Parathyroid adenoma (tissue), 2 donors: ENCODE data around the gene DENND1C.

ENCODE experiments used
- H2AFZ ChIP-seq: fragments of 300-600 bp; sonication (generic); one replicate; pipeline ENCODE4 v1.7.0; 2017; ENCODE audit warnings: antibody characterized with exemption, mild to moderate bottlenecking
- H3K27ac ChIP-seq: fragments of 300-600 bp; sonication (generic); one replicate; pipeline ENCODE4 v1.7.0; 2017
- H3K27me3 ChIP-seq: fragments of 300-600 bp; sonication (generic); one replicate; pipeline ENCODE4 v1.7.0; 2017; ENCODE audit warnings: low read length; ENCODE audit not compliant: control insufficient read depth, insufficient read depth
- H3K36me3 ChIP-seq: fragments of 300-600 bp; sonication (generic); one replicate; pipeline ENCODE4 v1.7.0; 2017; ENCODE audit warnings: low read length; ENCODE audit not compliant: control insufficient read depth, insufficient read depth
- H3K4me1 ChIP-seq: fragments of 300-600 bp; sonication (generic); one replicate; pipeline ENCODE4 v1.7.0; 2017; ENCODE audit warnings: control low read depth
- H3K4me2 ChIP-seq: fragments of 300-600 bp; sonication (generic); one replicate; pipeline ENCODE4 v1.7.0; 2017; ENCODE audit warnings: low read length
- H3K4me3 ChIP-seq: fragments of 300-600 bp; sonication (generic); one replicate; pipeline ENCODE4 v1.7.0; 2017; ENCODE audit warnings: low read depth, low read length
- H3K79me2 ChIP-seq: fragments of 300-600 bp; sonication (generic); one replicate; pipeline ENCODE4 v1.7.0; 2017; ENCODE audit warnings: control low read depth
- H3K9ac ChIP-seq: fragments of 300-600 bp; sonication (generic); one replicate; pipeline ENCODE4 v1.7.0; 2017; ENCODE audit warnings: mild to moderate bottlenecking
- H3K9me3 ChIP-seq: fragments of 300-600 bp; sonication (generic); one replicate; pipeline ENCODE4 v1.7.0; 2017; ENCODE audit warnings: low read length; ENCODE audit not compliant: control insufficient read depth
- CTCF ChIP-seq: fragments of 300-600 bp; sonication (generic); IDR thresholded peaks from one replicate; pipeline ENCODE4 v1.7.0; 2017; ENCODE audit warnings: antibody characterized with exemption, mild to moderate bottlenecking
- donor health status: primary hyperparathyroidism.

Gene DENND1C

GRCh38 chr19:6528544-6529121 is 47.0 kb upstream of the DENND1C start:
- Histone ChIP-seq H3K79me2 (no peaks in the 10 kb centered on the region), H3K27ac (no peak overlapping the region), H3K9ac (no peak overlapping the region), H2AFZ (no peak overlapping the region), H3K4me2 (no peak overlapping the region), H3K27me3 (no peaks in the 10 kb centered on the region), H3K4me1 (peaks cover 2% of the 10 kb centered on the region), H3K9me3 (no peaks in the 10 kb centered on the region), H3K4me3 (no peak overlapping the region), H3K36me3 (no peaks in the 10 kb centered on the region)
- TF ChIP-seq CTCF: no peak

GRCh38 chr19:6527893-6528543 is 46.4 kb upstream of the DENND1C start:
- Histone ChIP-seq H3K4me1 (peaks cover 2% of the 10 kb centered on the region), H3K36me3 (no peaks in the 10 kb centered on the region), H2AFZ (no peak overlapping the region), H3K27ac (no peak overlapping the region), H3K9me3 (no peaks in the 10 kb centered on the region), H3K4me2 (no peak overlapping the region), H3K4me3 (no peak overlapping the region), H3K27me3 (no peaks in the 10 kb centered on the region), H3K79me2 (no peaks in the 10 kb centered on the region), H3K9ac (no peak overlapping the region)
- TF ChIP-seq CTCF: no peak

- Histone ChIP-seq H3K9ac (no peak overlapping the region), H3K4me2 (no peak overlapping the region), H2AFZ (no peak overlapping the region), H3K36me3 (no peaks in the 10 kb centered on the region), H3K9me3 (no peaks in the 10 kb centered on the region), H3K4me1 (no peaks in the 10 kb centered on the region), H3K79me2 (no peaks in the 10 kb centered on the region), H3K4me3 (no peak overlapping the region), H3K27me3 (no peaks in the 10 kb centered on the region), H3K27ac (no peak overlapping the region)
- TF ChIP-seq CTCF: no peak
These were observed 42.7 kb upstream of the DENND1C start for GRCh38 chr19:6524311-6524710.

- Histone ChIP-seq H3K4me1 (no peaks in the 10 kb centered on the region), H3K79me2 (no peaks in the 10 kb centered on the region), H3K27ac (no peak overlapping the region), H3K27me3 (no peaks in the 10 kb centered on the region), H2AFZ (no peak overlapping the region), H3K9me3 (no peaks in the 10 kb centered on the region), H3K9ac (no peak overlapping the region), H3K4me3 (no peak overlapping the region), H3K36me3 (no peaks in the 10 kb centered on the region), H3K4me2 (no peak overlapping the region)
- TF ChIP-seq CTCF: no peak
These were observed 41.1 kb upstream of the DENND1C start for GRCh38 chr19:6522712-6523111.
